GM13976 (cell line): ENCODE measurements around the gene HERC2.
"Not testable (repeated sequence)": the region's sequence is repeated elsewhere in the genome, so short reads cannot be mapped to it uniquely, and the experiment has no call there.

Experiments
- DNase-seq: peaks from one replicate; pipeline ENCODE4 v3.0.0; 2012; ENCODE audit warnings: low spot score
- CTCF ChIP-seq: IDR thresholded peaks from 2 replicates; pipeline ENCODE4 v1.5.1; 2012; ENCODE audit warnings: borderline replicate concordance, mild to moderate bottlenecking; ENCODE audit not compliant: insufficient read depth; ENCODE audit errors: extremely low read depth, missing control alignments, control extremely low read depth
- in situ Hi-C: fragments of 300-500 bp; cut with MboI; formaldehyde crosslinking; loops from one replicate; pipeline ENCODE4 v1.12.0; 2022; ENCODE audit warnings: low sequenced_read_pairs, mixed read lengths, inconsistent platforms; ENCODE audit not compliant: unreplicated experiment

HERC2 gene

GRCh38 chr15:28289694-28290463, 32.1 kb downstream of the HERC2 start:
- in situ Hi-C loops: no loop called here
- TF ChIP-seq CTCF: no peak
- no peak for DNase-seq

- in situ Hi-C loops: not testable (repeated sequence)
Observed at GRCh38 chr15:28288830-28289693, 32.9 kb downstream of the HERC2 start.

GRCh38 chr15:28286659-28287058, 35.3 kb downstream of the HERC2 start:
- in situ Hi-C loops, DNase-seq: not testable (repeated sequence)

More at GRCh38 chr15:28288830-28289693, 32.9 kb downstream of the HERC2 start:
- peak; percentile 27 for DNase-seq

GRCh38 chr15:28286031-28286430, 35.9 kb downstream of the HERC2 start:
- in situ Hi-C loops: no loop called here
- no peak for TF ChIP-seq CTCF
- DNase-seq: no peak

GRCh38 chr15:28281876-28282275, 40.1 kb downstream of the HERC2 start:
- in situ Hi-C loops: no loop called here
- DNase-seq: no peak
- TF ChIP-seq CTCF: no peak

- in situ Hi-C loops: no loop called here
- TF ChIP-seq CTCF: no peak
- peak; percentile 6 for DNase-seq
Observed at GRCh38 chr15:28274635-28275034, 47.3 kb downstream of the HERC2 start.

- DNase-seq: peak; percentile 14
- in situ Hi-C loops: no loop called here
- TF ChIP-seq CTCF: no peak
Observed at GRCh38 chr15:28273873-28274610, 47.9 kb downstream of the HERC2 start.
